Breast epithelium (tissue), 3 donors: ENCODE data around the gene HECTD4.

Experiments
- CTCF ChIP-seq, 3 donors: fragments of 450-650 bp; IDR thresholded peaks; one replicate each; pipeline ENCODE4 v1.5.1; 2016 to 2017; ENCODE audit warnings: antibody characterized with exemption in 3 of 3, mild to moderate bottlenecking in 3 of 3, moderate library complexity in 3 of 3
- POLR2A ChIP-seq: fragments of 450-650 bp; IDR thresholded peaks from one replicate; pipeline ENCODE4 v1.6.1; 2016; ENCODE audit warnings: antibody characterized with exemption, mild to moderate bottlenecking, moderate library complexity

DNA sequence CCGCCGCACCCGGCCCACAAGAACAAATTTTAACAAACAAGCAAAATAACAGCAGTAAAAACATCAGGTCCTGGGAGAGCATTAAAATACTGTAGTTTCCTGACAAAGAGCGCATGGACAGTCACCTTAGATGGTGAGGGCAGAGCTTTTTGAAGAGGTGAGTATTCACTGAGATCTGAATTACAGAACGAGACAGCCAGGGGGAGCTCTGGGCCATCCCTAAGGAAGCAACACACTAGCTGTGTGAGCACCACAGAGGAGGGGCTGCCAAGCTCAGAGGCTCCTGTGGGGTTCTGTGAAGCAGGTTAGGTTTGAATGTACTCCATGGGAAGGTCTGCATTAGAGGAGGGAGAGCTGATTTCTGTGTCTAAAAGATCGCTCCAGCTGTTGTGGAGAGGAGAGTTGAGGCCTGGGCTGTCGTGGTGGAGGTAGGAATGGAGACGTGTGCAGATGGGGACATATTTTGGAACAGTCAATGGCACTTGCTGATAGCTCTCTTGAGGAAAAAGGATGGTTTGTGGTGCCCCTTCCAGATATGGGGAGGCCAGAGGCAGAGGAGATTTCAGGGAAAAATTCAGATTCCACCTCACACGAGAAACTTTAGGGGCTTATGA is 184.0 kb downstream of the HECTD4 start:
- TF ChIP-seq POLR2A (no peak), CTCF (IDR thresholded peaks at IDR 0.05) (peak in 2 of 3 donors; percentile 40 to 41)
